Measurements from ENCODE around the gene VPS8. TPM values are rescaled to one million over a fixed set of nuclear protein-coding genes. Genes with fewer than 3 reads are reported as not detected.

Gene VPS8
- total RNA-seq, 1 experiment from 2014 or later: 25.1 TPM

DNA sequence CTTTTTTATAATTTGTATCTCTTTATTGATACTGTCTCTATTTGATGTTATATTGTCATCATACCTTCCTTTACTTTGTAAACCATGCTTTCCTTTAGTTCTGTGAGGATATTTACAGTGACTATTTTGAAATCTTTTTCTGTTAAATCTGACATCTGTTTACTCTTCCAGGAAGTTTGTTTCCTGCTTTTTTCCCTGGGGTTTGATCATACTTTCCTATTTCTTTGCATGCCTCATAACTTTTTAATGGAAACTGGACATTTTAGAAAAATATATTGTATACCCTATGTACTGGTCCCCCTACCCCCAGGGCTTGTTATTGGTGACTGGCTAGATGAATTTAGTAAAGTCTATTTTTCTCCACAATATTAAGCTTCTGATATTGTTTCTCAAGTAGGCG lies 225.8 kb downstream of the VPS8 start:
- no peak for DNase-seq (ENCODE audit: extremely low read depth, low read depth)

- no peak for DNase-seq (ENCODE audit: extremely low read depth, low read depth)
Observed at GRCh38 chr3:185040425-185040824, 228.5 kb downstream of the VPS8 start.

DNA sequence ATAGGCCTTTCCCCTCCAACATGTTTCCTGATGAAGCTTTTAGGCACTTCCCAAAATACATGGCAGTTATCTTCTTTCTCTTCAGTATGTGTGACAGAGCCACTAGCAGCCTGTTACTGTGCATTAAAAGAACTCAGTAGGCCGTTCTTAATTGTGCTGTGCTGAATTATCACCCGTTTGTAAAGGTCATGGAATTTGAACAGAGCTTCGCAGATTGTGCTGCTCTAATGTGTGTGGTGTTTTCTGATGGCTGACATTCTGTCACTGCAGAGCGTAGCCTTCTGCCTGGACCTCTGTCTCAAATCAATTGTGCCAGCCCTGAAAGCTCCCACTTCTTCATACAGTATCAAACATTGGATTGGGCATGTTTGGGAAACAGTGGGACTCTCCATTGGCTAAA lies 229.6 kb downstream of the VPS8 start:
- DNase-seq (ENCODE audit: extremely low read depth, low read depth): no peak

- no peak for DNase-seq (ENCODE audit: extremely low read depth, low read depth)
Observed at GRCh38 chr3:185042312-185043050, 230.5 kb downstream of the VPS8 start.

- DNase-seq (ENCODE audit: extremely low read depth, low read depth): no peak
Observed at GRCh38 chr3:185046164-185046515, 234.2 kb downstream of the VPS8 start.

DNA sequence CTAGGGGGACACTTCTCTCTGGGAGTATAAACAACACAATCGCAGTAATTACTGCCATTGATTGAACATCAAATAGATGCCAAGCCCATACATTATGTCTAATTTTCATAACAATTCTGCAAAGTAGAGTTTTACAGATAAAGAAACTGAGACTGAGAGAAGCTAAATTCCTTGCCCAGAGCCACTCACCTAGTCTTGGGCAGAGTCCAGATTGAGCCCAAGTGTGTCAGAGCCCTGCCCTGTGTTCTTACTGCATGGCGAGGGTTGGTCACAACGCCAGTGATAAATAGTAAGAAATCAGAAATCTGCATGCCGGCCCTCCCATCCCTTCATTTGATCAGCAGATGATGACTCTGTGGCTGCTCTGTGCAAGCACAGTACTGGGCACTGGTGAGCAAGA lies 234.6 kb downstream of the VPS8 start:
- no peak for DNase-seq (ENCODE audit: extremely low read depth, low read depth)

- no peak for DNase-seq (ENCODE audit: extremely low read depth, low read depth)
Observed at GRCh38 chr3:185049710-185050109, 237.7 kb downstream of the VPS8 start.

- DNase-seq (ENCODE audit: extremely low read depth, low read depth): no peak
Observed at GRCh38 chr3:185051801-185052200, 239.8 kb downstream of the VPS8 start.

GRCh38 chr3:185052631-185053030 lies 240.7 kb downstream of the VPS8 start:
- no peak for DNase-seq (ENCODE audit: extremely low read depth, low read depth)

GRCh38 chr3:185056908-185057307 lies 244.9 kb downstream of the VPS8 start:
- DNase-seq (ENCODE audit: extremely low read depth, low read depth): no peak

- no peak for DNase-seq (ENCODE audit: extremely low read depth, low read depth)
Observed at GRCh38 chr3:185057829-185058228, 245.9 kb downstream of the VPS8 start.

DNA sequence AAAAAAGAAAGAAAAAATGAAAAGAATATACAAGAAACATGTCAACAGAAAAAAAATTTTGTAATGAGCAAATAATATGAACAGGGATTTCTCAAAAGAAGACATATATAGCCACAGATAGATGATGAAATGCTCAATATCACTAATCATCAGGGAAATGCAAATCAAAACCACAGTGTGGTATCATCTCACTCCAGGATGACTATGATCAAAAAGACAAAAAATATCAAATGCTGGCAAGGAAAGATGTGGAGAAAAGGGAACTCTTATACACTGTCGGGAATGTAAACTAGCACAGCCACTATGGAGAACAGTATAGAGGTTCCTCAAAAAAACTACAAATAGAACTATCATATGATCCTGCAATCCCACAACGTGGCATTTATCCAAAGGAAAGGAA lies 246.8 kb downstream of the VPS8 start:
- no peak for DNase-seq (ENCODE audit: extremely low read depth, low read depth)

GRCh38 chr3:185059766-185060165 lies 247.8 kb downstream of the VPS8 start:
- DNase-seq (ENCODE audit: extremely low read depth, low read depth): no peak

- no peak for DNase-seq (ENCODE audit: extremely low read depth, low read depth)
Observed at GRCh38 chr3:185060655-185061054, 248.7 kb downstream of the VPS8 start.

GRCh38 chr3:185062191-185062590 lies 250.2 kb downstream of the VPS8 start:
- DNase-seq (ENCODE audit: extremely low read depth, low read depth): no peak

DNA sequence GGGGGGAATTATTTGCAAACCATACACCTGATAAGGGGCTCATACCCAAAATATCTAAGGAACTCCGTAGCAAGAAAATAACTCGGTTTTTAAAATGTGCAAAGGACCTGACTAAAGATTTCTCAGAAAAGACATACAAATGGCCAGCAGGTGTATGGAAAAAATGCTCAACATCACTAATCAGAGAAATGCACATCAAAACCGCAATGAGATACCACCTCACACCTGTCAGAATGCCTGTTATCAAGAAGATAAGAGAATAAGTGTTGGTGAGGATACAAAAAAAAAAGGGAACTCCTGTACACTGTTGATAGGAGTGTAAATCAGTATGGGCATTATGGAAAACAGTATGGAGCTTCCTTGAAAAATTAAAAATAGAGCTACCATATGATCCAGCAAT lies 251.5 kb downstream of the VPS8 start:
- no peak for DNase-seq (ENCODE audit: extremely low read depth, low read depth)

DNA sequence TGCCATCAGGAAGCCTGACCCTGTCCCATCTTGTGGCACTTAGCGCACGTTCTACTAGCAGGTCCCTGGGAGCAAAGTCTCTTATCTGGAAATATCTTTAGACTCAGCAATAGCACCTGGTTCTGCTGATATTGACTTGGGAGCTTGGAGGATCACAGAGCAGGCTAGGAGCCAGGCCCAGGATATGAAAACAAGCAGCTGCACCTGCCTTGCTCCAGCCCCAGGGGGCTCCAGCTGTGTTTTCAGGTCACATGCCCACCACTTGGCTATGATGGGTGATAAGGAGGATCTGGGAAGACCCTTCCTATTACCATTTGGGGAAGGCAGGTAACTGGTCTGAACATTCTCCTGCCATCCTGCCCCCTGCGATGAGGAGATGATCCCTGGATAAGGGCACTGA lies 253.1 kb downstream of the VPS8 start:
- no peak for DNase-seq (ENCODE audit: extremely low read depth, low read depth)

DNA sequence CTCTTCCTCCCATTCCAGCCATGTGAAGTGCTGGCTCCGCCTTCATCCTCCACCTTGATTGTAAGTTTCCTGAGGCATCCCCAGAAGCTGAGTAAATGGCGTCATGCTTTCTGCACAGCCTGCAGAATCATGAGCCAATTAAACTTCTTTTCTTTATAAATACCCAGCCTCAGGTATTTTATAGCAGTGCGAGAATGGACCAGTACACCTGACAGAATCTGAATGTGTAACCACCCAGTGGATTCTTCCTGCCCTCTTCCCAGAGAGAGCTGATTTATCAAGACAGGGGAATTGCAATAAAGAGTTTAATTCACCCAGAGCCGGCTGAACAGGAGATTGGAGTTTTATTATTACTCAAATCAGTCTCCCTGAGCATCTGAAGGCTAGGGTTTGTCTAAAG lies 254.3 kb downstream of the VPS8 start:
- DNase-seq (ENCODE audit: extremely low read depth, low read depth): no peak

GRCh38 chr3:185067173-185067572 lies 255.2 kb downstream of the VPS8 start:
- DNase-seq (ENCODE audit: extremely low read depth, low read depth): no peak

GRCh38 chr3:185069037-185070030 lies 257.4 kb downstream of the VPS8 start:
- DNase-seq (ENCODE audit: extremely low read depth, low read depth): no peak

DNA sequence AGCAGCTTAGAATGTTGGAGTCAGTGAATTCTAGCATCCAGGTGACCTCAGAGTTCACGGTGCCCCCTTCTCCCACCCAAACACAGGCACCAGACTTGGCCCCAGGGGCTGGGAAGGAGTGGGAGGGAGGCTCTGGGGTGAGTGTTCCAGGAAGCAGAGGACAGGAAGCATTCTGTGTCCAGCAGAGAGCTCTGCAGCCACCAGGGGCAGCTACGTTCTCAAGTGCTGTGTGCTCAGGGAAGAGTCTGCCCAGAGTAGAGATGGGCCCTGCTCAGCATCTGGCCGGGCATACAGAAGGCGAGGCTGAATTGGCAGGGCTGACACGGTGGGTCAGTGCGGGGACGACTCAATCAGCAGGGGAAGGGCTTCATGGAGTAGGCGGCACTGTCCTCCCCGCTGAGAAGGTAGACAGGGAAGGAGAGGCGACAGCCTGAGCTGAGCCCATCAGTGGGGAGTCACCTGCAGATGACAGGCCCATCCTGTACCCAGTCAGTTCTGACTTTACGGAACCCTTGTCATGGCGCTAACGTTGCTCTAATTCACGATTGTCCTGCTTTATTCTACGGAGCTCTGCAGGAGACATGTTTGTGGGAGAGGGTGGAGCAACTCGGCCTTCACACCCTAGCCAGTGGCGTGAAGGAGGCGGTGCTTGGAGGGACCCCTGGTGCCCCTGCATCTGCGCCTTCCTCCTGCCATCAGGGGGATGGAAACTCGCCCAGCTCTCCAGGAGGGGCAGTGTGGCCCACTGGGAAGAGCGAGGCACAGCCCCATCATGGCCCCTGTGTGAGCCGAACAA lies 258.7 kb downstream of the VPS8 start:
- no peak for DNase-seq (ENCODE audit: extremely low read depth, low read depth)

Data from NCI-H460 (cell line).